GM19324 (cell line): Measurements from ENCODE around the gene ACP4.
"Not testable (repeated sequence)": the region's sequence is repeated elsewhere in the genome, so short reads cannot be mapped to it uniquely, and the experiment has no call there.

Source experiments
- ATAC-seq: cut with Tn5 transposase; IDR thresholded peaks from one replicate; pipeline ENCODE4 v1.9.1; 2021; ENCODE audit warnings: mild to moderate bottlenecking, moderate library complexity; ENCODE audit not compliant: unreplicated experiment, low FRiP score

ACP4 gene

DNA sequence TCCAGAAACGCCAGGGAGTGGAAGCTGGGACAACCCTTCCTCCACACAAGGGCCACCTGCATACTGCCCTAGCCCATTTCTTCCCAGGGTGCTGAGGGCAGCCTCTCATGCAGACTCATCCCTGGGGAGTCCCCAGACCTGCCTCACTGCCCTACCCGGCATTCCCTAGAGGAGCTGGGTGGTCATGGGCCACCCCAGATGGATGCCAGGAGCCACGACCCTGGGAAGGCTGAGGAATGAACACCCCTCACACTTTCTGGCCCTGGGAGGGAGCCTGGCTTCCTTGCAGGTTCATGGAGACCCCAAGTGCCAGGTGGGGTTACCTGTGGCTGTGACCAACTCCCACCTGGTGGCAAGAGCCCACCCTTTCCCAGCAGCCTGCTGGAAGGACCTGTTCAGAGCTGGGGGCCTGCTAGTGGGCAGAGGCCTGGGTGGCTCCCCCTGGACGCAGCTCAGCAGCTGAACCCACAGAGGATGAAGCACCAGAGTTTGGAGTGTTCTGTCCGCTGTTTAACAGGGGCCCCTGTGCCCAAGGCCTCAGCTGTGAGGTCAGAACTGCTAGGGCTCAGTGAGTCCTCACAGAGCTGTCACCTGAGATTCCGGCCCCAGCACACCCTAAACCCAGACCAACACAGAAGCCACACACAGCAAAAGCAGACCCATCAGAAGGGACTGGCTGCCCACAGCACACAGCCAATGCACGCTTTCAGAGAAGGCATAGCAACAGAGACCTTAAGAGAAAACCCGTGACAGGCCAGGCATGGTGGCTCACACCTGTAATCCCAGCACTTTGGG, 6.6 kb downstream of the ACP4 start:
- no peak for ATAC-seq

DNA sequence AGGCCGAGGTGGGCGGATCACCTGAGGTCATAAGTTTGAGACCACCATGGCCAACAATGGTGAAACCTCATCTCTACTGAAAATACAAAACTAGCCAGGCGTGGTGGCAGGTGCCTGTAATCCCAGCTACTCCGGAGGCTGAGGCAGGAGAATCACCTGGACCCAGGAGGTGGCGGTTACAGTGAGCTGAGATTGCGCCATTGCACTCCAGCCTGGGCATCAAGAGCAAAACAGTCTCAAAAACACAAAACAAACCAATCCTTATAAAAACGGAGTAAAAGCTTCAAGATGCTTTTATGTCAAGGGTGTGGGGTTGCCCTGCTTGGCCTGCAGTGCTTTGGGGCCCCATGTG, 7.2 kb downstream of the ACP4 start:
- ATAC-seq: no peak

DNA sequence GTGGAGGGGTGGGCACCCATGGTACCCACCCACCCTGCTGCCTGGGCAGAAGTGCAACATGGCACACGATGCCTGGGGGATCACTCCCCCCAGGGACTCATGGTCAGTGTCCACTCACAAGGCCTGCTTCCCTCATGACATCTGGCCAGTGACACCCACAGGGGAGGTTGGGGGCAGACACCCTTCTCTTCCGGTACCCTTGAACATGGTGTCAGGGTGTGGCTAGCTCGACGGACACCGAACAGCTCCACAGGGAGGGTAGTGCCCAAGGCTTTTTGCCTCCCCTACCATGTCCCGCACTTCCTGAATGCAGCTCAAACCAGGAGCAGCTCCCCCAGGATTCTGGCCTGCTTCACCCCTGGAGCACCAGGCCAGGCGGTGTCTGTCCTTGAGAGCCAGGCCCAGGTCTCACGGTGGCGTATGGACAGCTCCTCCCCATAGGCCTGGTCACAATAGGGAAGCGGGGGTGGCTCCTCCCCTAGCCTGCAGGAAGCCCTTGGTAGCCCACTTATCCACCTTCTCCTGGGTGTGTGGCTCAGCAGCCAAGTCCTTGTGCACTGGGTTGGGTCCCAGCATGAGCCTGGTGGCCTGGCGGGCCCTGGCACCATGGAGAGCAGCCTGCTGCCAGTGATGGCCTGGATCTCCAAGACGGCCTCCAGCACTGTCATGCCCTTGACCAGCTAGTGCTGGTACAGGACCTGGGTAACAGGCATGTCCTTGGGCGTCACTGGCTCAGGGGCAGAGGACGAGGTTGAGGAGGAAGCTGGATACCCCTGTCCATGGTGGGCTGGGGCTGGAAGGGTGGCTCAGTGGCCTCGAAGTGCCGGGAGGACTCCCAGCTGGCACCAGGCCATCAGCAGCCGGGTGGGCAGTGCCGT, 7.8 kb downstream of the ACP4 start:
- ATAC-seq: no peak

DNA sequence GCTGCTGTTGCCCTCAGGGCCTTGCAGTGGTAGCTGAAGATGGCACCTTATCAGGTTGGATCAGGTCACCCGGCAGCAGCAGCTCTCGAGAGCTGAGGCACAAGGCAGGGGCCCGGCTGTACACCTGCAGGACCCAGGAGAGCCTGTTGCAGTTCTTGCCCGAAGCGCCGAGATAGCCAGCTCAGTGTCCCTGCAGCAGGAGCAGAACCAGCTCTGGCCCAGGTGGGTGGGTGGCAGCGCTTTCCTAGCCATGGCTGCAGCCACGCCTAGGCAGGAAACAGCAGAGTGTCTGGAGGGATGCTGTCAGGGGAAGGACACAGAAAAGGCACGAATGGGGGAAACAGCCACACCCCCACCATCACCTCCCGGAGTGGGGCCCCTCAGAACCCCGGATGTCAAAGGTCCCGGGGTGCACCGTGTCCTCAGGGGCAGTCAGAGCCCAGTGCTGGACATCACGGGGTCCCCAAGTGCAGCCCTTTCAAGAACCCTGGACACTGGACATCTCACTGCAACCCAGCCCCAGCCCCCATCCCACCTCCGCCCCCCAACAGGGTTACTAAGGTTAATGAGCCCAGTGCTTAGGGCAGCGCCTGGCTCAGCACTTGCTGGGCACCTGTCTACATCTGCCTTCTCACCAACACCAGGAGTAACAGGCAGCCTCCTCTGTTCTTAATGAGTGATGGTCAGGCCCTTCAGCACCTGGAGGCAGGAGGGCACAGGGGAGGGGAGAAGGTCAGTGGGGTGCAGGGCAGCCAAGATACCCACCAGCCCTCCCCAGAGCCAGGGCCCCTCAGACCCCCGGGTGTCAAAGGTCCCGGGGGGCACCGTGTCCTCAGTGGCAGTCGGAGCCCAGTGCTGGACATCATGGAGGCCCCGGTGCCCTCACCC, 8.7 kb downstream of the ACP4 start:
- ATAC-seq: no peak

DNA sequence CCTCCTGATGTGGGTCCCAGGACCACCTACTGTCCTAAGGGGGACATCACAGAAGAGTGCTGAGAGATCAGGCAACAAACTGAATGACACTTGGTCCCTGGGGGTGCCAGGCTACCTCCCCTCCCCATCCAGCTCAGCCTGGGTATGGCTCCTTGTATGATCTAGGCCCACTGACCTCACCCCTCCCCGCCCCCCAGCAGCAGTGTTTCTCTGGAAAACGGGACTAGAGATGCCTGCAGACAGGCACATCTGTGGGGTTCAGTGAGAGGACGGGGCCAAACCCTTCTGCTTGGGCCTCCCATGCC, 9.3 kb downstream of the ACP4 start:
- ATAC-seq: no peak

DNA sequence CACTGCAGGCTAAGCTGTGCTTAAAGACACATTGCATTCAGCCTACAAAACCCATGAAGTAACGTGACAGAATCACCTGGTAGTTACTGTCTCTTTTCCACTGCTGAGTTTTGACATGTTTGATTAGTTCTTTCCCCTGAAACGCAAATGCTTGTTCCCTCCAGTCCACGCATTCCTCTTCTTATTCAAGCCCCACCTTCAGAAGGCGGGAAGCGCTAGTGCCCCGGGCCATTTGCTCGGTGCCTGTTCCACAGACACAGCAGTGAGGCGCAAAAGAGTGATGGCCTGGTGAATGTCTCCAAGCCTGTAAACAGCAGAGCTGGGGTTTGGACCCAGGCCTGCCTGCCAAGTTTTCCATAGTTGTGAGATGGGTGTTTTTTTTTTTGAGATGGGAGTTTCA, 10.9 kb downstream of the ACP4 start:
- no peak for ATAC-seq

DNA sequence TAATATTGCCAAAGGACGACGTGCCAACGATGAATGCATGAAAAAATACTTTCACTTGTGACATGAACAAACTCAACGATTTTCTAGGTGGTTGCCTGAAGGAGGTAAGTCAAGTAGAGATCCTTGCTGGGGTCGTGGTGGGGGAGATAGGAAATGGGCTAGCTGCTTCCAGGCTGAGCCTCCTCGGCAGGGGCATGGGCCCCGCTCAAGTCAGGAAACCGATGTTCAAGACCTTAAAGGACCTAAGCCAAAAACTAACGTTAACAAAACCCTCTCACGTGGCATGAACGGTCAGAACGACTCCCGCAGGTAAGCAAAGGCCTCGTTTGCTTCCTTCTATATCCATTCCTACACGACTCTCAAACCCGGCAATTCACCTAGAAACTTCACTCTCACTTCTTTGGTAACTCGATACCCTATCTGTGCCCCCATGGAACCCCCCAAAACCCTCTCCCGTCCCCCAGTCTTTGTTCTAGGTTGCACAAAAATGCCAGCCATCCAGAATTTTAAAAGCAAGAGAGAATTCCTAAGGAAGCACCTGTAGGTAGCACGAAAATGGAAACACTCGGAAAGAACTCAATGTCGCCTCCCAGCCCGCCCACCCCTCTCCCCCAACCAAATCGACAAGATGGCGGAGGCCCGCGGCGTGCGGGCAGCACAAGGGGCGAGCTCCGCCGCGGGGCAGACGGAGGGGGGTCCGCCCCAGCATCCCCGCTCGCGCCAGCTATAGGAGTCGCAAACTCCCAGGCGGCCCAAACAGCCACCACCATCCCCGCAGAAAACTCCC, 13.6 kb downstream of the ACP4 start:
- no peak for ATAC-seq

DNA sequence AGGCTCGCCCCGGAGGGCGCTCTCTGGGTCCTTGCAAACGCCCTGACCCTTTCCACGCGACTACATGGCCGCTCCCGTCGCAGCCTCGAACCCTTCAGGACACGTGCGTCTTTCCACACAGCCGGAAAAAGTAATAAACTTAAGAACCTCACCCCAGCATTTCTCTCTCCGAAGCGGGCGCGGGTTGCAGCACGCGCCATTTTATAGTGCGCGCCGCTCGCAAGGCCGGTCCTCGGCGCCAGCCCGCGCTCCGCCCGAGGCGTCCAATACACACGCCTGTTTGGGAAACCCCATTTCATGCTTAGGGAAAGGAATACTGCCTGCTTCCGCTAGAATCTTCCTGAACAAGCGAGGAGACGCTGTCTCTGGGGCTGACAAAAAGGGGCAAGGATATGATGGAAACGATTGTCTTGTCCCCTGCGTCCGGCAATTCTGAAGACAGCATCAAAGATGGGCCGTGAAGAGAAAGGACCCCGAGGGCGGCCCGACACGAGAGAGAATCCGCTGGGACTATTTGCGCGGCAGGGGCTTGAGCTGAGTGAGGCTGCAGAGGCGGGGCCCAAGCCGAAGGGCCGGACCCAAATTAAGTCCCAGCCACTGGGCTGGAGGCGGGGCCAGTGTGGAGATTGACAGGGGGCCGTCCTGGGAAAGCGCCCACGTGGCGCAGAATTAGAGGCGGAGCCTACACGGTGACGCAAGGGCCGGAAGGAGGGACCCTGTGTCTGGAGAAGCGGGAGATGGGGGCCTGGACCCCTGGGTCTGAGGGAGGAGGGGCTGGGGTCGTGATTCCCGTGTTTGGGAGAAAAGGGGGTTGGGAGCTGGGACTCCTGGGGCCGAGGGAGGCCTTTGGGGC, 14.4 kb downstream of the ACP4 start:
- ATAC-seq: peak; percentile 95

DNA sequence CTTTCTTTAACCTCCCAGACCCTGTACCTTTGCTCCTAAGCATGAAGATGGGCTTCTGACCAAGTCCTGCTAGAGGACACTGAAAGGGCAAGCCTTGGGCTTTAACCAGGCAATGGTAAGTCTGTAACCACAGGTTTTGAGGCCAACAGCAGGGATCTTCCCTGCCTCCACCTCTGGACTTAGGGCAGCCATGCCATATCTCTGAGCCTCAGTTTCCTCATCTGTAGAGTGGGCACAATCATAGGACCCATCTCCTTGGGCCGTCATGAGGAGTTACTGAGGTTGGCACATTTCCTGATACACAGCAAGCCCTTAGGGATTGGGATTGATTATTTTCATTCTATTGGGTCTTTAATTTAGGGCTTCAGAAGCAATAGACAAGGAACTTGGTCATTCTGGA, 18.6 kb downstream of the ACP4 start:
- no peak for ATAC-seq

DNA sequence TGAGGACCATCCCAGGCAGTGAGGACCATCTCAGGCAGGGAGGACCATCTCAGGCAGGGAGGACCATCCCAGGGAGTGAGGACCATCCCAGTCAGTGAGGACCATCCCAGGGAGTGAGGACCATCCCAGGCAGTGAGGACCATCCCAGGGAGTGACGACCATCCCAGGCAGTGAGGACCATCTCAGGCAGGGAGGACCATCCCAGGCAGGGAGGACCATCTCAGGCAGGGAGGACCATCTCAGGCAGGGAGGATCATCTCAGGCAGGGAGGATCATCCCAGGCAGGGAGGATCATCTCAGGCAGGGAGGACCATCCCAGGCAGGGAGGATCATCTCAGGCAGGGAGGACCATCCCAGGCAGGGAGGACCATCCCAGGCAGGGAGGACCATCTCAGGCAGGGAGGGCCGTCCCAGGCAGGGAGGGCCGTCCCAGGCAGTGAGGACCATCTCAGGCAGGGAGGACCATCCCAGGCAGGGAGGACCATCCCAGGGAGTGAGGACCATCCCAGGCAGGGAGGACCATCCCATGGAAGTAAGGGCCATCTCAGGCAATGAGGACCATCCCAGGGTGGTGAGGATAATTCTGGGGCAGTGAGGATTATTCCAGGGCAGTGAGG, 21.5 kb downstream of the ACP4 start:
- not testable (repeated sequence) for ATAC-seq

DNA sequence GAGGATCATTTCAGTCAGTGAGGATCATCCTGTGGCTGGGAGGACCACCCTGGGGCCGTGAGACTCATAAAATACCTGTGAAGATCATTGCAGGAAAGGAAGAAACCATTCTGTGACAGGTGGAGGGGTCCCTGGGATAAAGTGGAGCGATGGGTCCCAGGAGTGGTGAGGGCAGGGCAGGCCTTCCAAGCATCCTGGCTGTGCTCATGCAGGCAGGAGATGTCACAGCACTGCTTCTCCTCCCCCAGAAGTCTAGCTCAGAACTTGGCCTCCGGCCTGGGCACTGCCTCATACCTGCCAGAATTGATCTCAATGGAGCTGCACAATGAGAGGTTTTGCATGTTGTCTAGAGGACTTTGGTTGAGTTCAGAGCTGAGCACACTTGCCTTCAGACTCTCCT, 22.3 kb downstream of the ACP4 start:
- no peak for ATAC-seq

DNA sequence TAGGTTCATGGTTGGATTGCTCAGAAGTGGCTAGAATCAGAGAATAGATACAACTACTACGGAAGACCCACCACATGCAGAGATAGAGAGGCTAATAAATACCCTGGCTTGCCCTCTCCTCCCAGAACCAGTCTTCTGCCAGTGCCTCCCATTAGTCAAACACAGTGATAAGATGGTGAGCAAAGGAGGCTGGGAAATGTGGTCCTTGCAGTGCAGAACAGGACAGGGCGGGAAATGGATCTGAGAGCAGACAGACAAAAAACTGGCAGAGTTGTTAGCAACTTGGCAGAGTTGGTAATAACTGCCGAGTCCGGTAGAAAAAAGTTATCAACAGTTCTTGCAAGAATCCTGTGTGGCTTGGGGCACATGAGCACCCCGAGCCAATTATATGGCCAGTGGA, 24.7 kb downstream of the ACP4 start:
- no peak for ATAC-seq

DNA sequence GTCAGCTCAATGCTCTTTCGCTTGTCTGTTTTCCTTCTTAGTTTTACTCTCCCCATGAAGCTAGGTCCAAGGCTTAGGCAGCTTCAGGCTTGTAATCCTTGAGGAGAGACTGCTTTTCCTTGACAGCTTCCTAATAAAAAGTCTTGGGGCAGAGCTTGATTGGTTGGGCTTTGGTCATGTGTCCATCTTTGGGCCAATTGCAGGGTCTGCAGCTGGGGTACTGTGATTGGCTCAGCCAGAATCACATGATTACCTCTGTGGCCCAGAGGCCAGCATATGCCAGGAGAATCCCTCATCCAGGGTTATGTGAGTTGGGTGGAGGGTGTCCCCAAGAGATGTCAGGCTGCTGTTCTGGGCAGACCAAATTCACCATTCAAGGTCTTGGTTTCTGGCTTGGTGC, 25.2 kb downstream of the ACP4 start:
- ATAC-seq: no peak

DNA sequence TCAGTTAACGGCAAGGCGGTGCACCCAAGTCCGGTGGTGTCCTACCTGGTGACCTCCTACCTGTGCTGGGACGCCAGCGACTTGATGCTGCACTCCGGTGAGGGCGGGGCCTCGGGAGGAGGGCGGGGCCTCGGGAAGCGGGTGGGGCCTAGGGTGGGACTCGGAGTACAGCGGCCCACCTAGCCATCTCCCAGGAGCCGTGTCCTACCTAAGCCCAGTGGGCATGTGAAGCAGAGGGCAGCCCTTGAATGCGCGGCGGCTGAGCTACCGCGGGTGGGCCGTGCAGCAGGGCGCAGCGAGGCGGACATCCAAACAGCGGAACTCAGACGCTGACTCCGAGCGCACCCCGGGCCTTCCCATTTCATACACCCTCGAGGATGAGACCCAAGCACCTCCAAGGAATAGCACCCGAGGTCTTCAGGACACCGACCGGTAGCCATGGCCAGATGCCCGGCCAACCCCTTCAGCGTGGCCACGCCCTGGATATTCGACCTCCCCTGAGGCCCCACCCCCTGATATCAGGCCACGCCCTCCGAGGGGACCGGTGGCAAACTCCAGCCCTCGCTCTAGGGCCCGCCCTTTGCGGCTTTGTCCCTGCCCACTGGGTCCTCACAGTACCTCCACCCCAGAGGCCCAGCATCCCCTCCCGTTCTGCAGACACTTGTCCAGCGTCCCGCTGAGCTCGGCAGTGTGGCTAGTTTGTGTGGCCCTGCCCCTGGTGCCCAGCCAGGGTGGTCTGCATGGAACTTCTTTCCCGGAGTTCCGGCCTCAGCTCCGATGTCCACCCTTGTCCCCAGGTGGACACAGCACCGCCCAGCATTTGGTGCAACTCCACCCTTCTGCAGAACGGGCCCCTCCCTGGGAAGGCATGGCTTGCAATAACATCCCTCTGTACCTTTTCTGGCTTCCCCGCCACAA, 28.0 kb downstream of the ACP4 start:
- ATAC-seq: peak; percentile 64

DNA sequence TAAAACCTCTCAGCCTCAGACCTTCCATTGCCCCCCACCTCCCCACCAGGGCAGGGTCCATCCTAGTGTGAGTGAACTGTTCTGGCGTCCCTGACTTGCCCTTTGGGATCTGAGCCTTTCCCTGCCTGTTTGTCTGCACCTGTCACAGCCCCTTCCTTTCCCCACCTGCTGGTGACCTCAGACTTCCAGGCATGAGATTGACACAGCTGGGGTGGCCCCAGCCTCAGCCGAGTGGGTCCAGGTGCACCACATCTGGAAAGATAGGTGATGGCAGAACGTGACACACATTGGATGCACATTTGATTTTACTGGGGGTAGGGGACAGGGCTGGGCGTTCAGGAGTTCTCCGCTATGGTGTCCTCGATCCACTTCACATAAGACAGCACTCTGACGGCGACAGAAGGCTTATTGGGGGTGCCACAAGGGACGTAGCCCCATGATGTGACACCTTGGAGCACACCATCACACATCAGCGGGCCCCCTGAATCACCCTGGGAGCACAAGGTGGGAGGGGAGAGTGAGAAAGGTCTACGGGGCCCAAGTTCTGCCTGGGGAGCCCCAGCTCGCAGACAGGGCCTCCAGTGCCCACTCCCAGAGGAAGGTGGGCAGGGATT, 28.8 kb downstream of the ACP4 start:
- no peak for ATAC-seq

DNA sequence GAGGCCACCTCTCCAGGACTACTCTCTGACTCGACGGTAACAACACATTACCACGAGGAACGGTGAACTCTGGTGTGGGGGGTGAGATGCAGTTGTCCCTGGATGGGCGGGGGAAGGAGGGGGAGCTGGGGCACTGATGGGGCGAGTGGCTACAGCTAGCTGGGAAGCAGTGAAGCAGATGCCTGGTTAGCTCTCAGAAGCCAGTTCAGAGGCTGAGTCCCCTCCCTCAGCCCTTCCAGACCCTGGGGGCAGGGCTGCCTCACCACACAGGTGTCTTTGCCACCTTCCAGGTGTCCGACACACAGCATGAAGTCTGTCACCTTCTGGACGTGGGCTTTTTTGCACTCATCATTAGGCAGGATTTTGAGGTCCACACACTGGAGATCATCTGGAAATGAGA, 29.4 kb downstream of the ACP4 start:
- no peak for ATAC-seq

DNA sequence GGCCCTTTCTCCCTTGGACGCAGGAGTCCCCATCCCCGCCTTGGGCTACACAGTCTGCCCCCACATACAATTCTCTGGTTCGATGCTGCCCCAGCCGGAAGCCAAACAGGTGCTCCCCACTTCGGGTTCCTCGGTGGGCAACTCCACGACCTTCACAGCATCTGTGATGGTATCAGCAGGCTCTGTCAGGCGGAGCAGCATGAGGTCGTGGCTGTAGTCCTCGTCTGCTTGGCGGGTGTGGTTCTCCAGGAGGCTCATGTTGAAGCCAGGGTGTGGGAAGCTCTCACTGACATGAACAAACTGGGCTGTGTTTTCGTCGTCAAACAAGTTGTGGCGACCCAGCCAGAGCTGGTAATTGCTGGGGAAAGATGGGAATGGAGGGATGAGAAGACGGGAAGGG, 29.9 kb downstream of the ACP4 start:
- ATAC-seq: no peak
